ENCODE data around the gene MYO18B.

The MYO18B gene

GRCh38 chr22:25749420-25750169, 7.6 kb downstream of the MYO18B start:
- no peak for DNase-seq

GRCh38 chr22:25750569-25751173, 8.7 kb downstream of the MYO18B start:
- no peak for DNase-seq

GRCh38 chr22:25751174-25751581, 9.2 kb downstream of the MYO18B start:
- no peak for DNase-seq

GRCh38 chr22:25752615-25753214, 10.7 kb downstream of the MYO18B start:
- no peak for DNase-seq

GRCh38 chr22:25753252-25753651, 11.3 kb downstream of the MYO18B start:
- no peak for DNase-seq

DNA sequence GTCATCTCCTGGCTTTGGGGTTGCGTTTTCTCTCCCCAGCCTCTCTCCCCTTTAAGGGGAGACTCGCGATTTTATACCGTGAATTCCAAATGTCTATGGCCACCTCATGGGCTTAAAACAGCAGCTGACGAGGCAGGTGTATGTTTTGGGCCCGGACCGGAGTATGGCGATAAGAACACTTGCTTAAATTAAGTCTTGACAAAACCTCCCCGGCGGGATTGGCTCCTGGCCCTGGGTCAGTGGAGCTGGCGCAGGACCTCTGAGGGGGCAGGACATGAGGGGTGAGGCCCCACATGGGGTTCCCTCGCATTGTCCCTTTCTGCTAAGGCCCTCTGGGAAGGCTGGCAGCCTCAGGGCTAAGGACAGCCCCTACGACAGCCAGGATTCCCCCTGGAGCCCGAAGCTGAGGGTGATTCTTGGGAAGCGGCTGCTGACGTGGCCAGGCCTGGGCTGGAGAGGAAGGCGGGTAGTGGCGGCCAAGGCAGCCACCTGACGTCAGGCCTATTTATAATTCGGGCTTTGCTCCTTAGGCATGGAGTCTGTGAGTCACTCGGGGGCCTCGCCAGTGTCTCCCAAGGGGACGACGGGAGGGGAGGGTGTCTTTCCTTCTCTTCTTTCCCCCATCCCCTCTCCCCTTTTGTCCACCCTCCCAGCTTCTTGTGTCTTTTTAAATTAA, 12.7 kb downstream of the MYO18B start:
- DNase-seq, result no peak

DNA sequence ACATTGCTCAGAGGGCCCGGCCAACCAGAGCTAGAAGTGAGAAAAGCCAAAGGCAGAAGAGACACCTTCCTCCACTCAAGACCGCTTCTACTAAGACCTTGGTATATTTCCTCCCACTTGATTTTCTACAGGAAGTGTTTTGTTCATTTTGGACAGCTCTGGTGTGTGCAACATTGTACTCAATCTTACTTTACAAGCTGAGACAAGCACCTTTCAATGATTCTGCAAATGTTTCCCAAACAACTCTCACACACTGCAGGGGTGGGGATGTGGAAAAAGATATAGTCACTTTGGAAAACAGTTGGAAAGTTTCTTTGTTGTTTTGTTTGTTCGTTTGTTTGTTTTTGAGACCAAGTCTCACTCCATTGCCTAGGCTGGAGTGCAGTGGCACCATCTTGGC, 15.7 kb downstream of the MYO18B start:
- no peak for DNase-seq

DNA sequence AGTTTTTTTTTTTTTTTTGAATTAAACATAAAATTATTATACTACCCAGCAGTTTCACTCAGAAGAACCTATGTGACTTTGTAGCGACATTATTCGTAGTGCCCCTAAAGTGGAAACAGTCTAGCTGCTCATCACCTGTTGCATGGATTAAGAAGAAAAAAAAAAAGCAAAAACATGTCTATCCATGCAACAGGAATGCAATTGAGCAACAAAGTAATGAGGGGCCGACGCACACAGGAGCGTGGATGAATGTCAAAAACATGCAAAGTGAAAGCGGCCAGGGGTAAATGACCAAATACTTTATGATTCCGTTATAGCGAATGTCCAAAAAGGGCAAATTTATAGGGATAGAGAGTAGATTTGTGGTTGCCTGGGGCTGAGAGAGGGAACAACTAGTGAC, 16.3 kb downstream of the MYO18B start:
- no peak for DNase-seq

GRCh38 chr22:25759825-25760231, 17.8 kb downstream of the MYO18B start:
- DNase-seq, result no peak

DNA sequence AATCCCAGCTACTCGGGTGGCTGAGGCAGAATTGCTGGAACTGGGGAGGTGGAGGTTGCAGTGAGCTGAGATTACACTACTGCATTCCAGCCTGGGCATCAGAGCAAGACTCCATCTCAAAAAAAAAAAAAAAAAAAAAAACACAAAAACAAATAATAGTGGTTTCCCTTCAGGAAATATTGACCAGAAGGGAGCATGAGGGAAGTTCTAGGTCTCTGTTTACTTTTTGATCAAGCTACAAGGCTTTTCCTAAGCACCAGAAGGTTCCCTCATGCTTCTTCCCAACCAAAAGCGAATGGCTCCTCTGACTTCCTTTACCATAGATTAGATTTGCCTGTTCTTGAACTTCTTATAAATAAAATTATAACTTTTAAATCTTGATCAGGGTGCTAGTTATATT, 18.3 kb downstream of the MYO18B start:
- no peak for DNase-seq

DNA sequence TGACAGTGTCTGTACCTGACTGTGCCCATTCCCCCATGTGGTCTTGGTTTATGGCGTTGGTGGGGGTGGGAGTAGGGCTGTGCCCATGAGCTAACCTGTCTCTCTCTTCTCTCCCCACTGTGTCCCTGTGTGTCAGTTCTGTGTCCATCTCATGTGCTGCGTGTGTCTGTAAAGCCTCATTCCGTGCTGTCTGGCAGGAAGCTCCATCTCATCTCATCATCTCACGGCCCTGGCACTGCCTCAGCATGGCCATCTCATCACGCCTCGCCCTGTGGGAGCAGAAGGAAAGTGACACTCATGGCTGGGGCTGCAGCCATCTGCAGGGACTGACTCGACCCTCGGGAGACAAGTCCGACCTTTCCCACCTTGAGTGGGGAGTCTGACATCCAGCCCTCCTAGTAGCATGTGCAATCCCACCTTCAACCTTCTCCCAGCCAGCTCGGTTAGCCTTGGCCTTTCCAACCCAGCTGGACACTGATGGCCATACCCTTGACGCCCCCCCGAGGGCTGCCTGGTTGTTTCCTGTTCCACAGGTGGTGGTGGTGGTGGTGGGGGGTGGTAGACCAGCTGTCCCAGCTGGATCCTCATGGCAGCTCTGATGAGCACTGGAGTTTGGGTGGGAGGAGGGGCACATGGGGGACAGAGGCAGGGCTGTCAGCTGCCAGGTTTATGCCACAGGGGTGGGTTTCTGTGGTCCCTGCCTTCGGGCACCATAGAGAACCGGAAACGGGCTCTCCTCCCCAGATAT, 19.0 kb downstream of the MYO18B start:
- DNase-seq, result no peak

- DNase-seq, result no peak
These were observed 20.2 kb downstream of the MYO18B start for GRCh38 chr22:25762147-25762546.

GRCh38 chr22:25763239-25763777, 21.3 kb downstream of the MYO18B start:
- DNase-seq, result no peak

GRCh38 chr22:25764270-25765015, 22.5 kb downstream of the MYO18B start:
- no peak for DNase-seq

DNA sequence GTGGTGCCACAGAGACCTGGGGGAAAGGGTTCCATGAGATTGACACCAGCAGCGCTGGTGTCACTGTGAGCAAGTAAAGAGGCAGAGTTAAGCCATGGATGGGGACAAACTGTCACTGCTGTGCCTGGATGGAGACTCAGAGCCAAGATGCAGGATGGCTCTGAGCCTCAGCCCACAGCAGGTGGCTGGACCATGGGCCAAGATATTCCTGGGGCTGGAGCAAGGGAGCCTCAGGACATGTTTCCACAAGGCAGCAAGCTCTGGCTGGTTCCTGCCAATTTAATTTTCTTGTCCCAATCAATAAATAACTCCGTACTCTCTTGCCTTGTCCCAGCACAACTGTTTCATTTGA, 23.0 kb downstream of the MYO18B start:
- DNase-seq, result no peak

DNA sequence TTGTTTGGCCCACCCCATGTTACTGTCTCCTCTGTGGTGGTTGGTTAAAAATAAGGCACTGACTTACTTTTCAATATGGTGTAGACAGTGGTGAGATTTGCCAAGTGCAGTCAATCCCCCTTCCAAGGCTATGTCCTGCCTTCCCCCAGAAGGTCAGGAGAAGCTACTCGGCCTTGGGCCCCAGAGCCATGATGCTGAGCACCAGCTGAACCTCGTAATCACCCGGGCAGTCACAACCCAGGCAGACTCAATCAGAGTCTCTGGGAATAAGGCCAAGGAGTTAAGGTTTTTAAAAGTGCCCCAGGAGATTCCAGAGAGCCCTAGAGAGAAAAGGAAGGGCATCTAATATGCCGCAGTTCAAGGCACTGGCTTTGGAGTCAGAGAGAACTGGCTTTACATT, 23.8 kb downstream of the MYO18B start:
- no peak for DNase-seq

DNA sequence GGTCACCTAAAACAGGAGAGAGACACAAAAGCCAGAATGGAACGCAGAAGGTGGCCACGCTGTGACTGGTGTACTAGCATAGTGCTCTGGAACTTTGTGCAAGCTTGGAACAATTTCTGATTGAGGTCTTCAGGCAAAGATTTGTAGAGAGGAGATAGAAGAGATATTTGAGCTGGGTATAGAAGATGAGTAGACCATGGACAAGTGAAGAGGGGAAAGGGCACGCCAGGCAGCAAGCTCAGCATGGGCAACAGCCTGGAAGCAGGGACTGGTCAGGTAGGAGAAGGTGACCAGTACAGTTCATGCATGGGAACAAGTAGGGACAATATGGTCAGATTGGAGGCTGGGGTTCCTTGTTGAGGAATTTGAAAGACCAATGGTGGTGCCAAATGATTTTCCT, 24.4 kb downstream of the MYO18B start:
- no peak for DNase-seq

- DNase-seq, result no peak
These were observed 28.3 kb downstream of the MYO18B start for GRCh38 chr22:25770333-25770732.

- DNase-seq, result no peak
These were observed 30.3 kb downstream of the MYO18B start for GRCh38 chr22:25772288-25772687.

DNA sequence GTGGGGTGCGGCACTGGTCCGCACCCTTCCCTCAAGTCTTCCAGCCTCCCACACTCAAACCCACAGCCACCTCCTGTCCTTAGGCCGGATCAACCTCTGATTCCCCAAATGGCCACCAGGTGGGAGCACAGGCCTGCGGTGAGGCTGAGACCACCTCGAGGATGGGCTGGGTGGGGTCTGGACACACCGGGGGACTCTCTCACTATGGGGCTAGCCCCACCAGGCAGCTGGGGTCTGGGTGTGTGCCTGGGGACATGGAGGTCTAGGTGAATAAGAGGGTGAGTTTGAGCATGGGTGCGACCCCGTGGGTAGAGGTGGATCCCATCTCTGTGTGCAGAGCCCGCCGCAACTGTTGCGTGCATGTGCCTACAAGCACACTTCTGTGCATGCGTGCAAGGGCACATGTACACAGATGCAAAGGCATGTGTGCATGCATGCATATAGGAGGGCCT, 32.6 kb downstream of the MYO18B start:
- DNase-seq, result no peak

GRCh38 chr22:25775531-25775930, 33.5 kb downstream of the MYO18B start:
- no peak for DNase-seq

DNA sequence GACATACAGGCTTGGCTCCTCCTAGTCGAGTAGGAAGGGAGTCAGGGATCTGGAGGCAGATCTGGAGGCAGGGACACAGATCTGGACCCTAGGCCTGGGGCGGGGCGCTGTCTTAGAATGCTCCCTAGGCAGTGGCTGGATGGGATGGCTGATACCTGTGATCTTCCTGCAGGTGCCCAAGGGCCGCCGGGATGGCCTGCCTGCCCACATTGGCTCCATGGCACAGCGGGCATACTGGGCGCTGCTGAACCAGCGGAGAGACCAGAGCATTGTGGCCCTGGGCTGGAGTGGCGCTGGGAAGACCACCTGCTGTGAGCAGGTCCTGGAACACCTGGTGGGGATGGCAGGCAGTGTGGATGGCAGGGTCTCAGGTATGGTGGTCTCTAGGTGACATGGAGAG, 35.4 kb downstream of the MYO18B start:
- no peak for DNase-seq

All from NCI-H1436 treated with DMSO at 0.1 percent for 48 hours (cell line).